Neural cell (in vitro differentiated cells): Measurements from ENCODE around the gene MEF2A. TPM values are rescaled to one million over a fixed set of nuclear protein-coding genes. Genes with fewer than 3 reads are reported as not detected.

Experiments
- H2AFZ ChIP-seq: fragments of 200-600, 300-800 bp; sonication (generic), shearing (Covaris generic); 2 replicates; pipeline ENCODE4 v1.6.0; 2014; ENCODE audit warnings: low read depth, mild to moderate bottlenecking, antibody characterized with exemption, low read length, moderate library complexity
- H3F3A ChIP-seq: fragments of 200-600 bp; shearing (Covaris generic); 2 replicates; pipeline ENCODE4 v1.6.1; 2016; ENCODE audit warnings: mild to moderate bottlenecking, moderate library complexity, mixed read lengths, antibody characterized with exemption, low read length; ENCODE audit not compliant: insufficient read depth, poor library complexity, severe bottlenecking
- H3K27ac ChIP-seq: fragments of 200-600, 300-800 bp; sonication (generic), shearing (Covaris generic); 2 replicates; pipeline ENCODE4 v1.5.1; 2014; ENCODE audit warnings: mild to moderate bottlenecking, low read length, moderate library complexity
- H3K27me3 ChIP-seq: fragments of 300-800, 200-600 bp; sonication (generic), shearing (Covaris generic); 2 replicates; pipeline ENCODE4 v1.6.0; 2014; ENCODE audit warnings: mild to moderate bottlenecking, low read depth, low read length, moderate library complexity; ENCODE audit not compliant: insufficient read depth
- H3K36me3 ChIP-seq: fragments of 300-800, 200-600 bp; sonication (generic), shearing (Covaris generic); 2 replicates; pipeline ENCODE4 v1.5.1; 2014; ENCODE audit warnings: mild to moderate bottlenecking, antibody characterized with exemption, low read length, moderate library complexity; ENCODE audit not compliant: insufficient read depth
- H3K4me2 ChIP-seq: fragments of 300-800, 200-600 bp; sonication (generic), shearing (Covaris generic); 2 replicates; pipeline ENCODE4 v1.6.0; 2014; ENCODE audit warnings: mild to moderate bottlenecking, low read length
- H3K4me3 ChIP-seq: fragments of 300-800, 200-600 bp; sonication (generic), shearing (Covaris generic); 2 replicates; pipeline ENCODE4 v1.5.1; 2014; ENCODE audit warnings: mild to moderate bottlenecking, low read length, moderate library complexity
- H3K79me2 ChIP-seq: fragments of 200-600 bp; shearing (Covaris generic); replicated peaks from 2 replicates; pipeline ENCODE4 v1.6.0; 2014; ENCODE audit warnings: mild to moderate bottlenecking, low read length, moderate library complexity; ENCODE audit not compliant: insufficient read depth
- H3K9ac ChIP-seq: fragments of 300-800, 200-600 bp; sonication (generic), shearing (Covaris generic); 2 replicates; pipeline ENCODE4 v1.6.1; 2016; ENCODE audit warnings: mild to moderate bottlenecking, low read length, mixed read lengths
- H3K9me2 ChIP-seq: fragments of 200-600 bp; shearing (Covaris generic); 2 replicates; pipeline ENCODE4 v1.6.1; 2016; ENCODE audit warnings: mild to moderate bottlenecking, low read length, mixed read lengths; ENCODE audit not compliant: insufficient read depth
- H3K9me3 ChIP-seq: fragments of 200-600, 300-800 bp; sonication (generic), shearing (Covaris generic); 2 replicates; pipeline ENCODE4 v1.6.1; 2016; ENCODE audit warnings: mild to moderate bottlenecking, mixed run types, low read length, moderate library complexity, mixed read lengths
- H4K20me1 ChIP-seq: fragments of 200-600 bp; shearing (Covaris generic); 2 replicates; pipeline ENCODE4 v1.6.1; 2016; ENCODE audit warnings: mild to moderate bottlenecking, mixed run types; ENCODE audit not compliant: insufficient read depth
- EP300 ChIP-seq: fragments of 450-650 bp; conservative IDR thresholded peaks from 2 replicates; pipeline ENCODE4 v1.6.1; 2014; ENCODE audit warnings: antibody characterized with exemption, mild to moderate bottlenecking, moderate library complexity; ENCODE audit not compliant: poor library complexity, severe bottlenecking
- EZH2 ChIP-seq: fragments of 200-600, 300-800 bp; shearing (Covaris generic), sonication (generic); IDR thresholded peaks from 2 replicates; pipeline ENCODE4 v1.6.1; 2014; ENCODE audit warnings: antibody characterized with exemption, low read length, borderline replicate concordance, mild to moderate bottlenecking; ENCODE audit not compliant: insufficient read depth, poor library complexity, severe bottlenecking
- MXI1 ChIP-seq: fragments of 450-650 bp; conservative IDR thresholded peaks from 2 replicates; pipeline ENCODE4 v1.6.1; 2014; ENCODE audit warnings: antibody characterized with exemption, mild to moderate bottlenecking; ENCODE audit not compliant: poor library complexity, severe bottlenecking
- POLR2AphosphoS5 ChIP-seq: IDR thresholded peaks from 2 replicates; pipeline ENCODE4 v1.6.1; 2012
- RAD21 ChIP-seq: fragments of 450-650 bp; conservative IDR thresholded peaks from 2 replicates; pipeline ENCODE4 v1.6.1; 2014; ENCODE audit warnings: antibody characterized with exemption, mild to moderate bottlenecking, moderate library complexity
- SMC3 ChIP-seq: fragments of 450-650 bp; conservative IDR thresholded peaks from 2 replicates; pipeline ENCODE4 v1.6.1; 2014; ENCODE audit warnings: antibody characterized with exemption, mild to moderate bottlenecking, moderate library complexity; ENCODE audit not compliant: poor library complexity
- TAF1 ChIP-seq: IDR thresholded peaks from 2 replicates; pipeline ENCODE4 v1.6.1; 2012; ENCODE audit warnings: low read depth
- polyA plus RNA-seq: library from polyadenylated mRNA; depleted of rRNA; stranded (reverse); fragments of >200 nt; gene quantifications from 2 replicates; pipeline ENCODE4 v1.2.3, GENCODE V29; 2014
- TF ChIP-seq, protein P1 (sequence below): fragments of 450-650 bp; IDR thresholded peaks from 2 replicates; pipeline ENCODE4 v1.5.1; 2014; ENCODE audit warnings: antibody characterized with exemption, mild to moderate bottlenecking, moderate library complexity; ENCODE audit not compliant: poor library complexity, severe bottlenecking
- TF ChIP-seq, protein P2 (sequence below): IDR thresholded peaks from 2 replicates; pipeline ENCODE4 v1.6.1; 2012; ENCODE audit warnings: borderline replicate concordance

MEF2A gene
- polyA plus RNA-seq, 1 donor from 2014 or later, result 32.2 TPM

DNA sequence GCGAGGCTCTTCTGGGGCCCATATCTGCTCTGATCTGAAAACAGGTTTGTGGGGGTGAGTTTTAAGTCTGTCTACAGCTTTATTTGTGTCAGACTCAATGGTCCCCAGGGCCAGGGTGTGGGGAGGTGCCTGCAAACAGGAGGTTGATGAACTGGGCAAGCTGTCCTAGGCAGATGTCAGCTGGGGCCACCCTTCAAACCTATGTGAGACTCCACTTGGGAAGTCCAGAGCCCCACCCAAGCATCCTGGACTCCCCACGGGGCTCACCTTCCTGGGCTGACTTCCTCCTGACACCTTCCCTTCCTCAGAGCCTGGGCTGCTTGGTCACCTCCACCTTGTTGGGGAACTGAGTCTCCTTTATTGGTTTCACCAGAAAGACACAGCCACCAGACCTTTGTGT is 176.1 kb downstream of the MEF2A start:
- Histone ChIP-seq H3K4me3 (no peak overlapping the region), H3K9me3 (no peaks in the 10 kb centered on the region), H3F3A (no peaks in the 10 kb centered on the region), H3K36me3 (no peaks in the 10 kb centered on the region), H3K27ac (no peak overlapping the region), H3K27me3 (no peaks in the 10 kb centered on the region), H3K9ac (no peak overlapping the region), H3K9me2 (no peaks in the 10 kb centered on the region), H2AFZ (no peak overlapping the region), H3K4me2 (no peak overlapping the region), H4K20me1 (no peaks in the 10 kb centered on the region), H3K79me2 (no peaks in the 10 kb centered on the region)
- TF ChIP-seq RAD21 (no peak), POLR2AphosphoS5 (no peak), TAF1 (no peak), EP300 (no peak), SMC3 (no peak), EZH2 (no peak), MXI1 (no peak)
- TF ChIP-seq, protein P1, sequence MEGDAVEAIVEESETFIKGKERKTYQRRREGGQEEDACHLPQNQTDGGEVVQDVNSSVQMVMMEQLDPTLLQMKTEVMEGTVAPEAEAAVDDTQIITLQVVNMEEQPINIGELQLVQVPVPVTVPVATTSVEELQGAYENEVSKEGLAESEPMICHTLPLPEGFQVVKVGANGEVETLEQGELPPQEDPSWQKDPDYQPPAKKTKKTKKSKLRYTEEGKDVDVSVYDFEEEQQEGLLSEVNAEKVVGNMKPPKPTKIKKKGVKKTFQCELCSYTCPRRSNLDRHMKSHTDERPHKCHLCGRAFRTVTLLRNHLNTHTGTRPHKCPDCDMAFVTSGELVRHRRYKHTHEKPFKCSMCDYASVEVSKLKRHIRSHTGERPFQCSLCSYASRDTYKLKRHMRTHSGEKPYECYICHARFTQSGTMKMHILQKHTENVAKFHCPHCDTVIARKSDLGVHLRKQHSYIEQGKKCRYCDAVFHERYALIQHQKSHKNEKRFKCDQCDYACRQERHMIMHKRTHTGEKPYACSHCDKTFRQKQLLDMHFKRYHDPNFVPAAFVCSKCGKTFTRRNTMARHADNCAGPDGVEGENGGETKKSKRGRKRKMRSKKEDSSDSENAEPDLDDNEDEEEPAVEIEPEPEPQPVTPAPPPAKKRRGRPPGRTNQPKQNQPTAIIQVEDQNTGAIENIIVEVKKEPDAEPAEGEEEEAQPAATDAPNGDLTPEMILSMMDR, result no peak
- TF ChIP-seq, protein P2, sequence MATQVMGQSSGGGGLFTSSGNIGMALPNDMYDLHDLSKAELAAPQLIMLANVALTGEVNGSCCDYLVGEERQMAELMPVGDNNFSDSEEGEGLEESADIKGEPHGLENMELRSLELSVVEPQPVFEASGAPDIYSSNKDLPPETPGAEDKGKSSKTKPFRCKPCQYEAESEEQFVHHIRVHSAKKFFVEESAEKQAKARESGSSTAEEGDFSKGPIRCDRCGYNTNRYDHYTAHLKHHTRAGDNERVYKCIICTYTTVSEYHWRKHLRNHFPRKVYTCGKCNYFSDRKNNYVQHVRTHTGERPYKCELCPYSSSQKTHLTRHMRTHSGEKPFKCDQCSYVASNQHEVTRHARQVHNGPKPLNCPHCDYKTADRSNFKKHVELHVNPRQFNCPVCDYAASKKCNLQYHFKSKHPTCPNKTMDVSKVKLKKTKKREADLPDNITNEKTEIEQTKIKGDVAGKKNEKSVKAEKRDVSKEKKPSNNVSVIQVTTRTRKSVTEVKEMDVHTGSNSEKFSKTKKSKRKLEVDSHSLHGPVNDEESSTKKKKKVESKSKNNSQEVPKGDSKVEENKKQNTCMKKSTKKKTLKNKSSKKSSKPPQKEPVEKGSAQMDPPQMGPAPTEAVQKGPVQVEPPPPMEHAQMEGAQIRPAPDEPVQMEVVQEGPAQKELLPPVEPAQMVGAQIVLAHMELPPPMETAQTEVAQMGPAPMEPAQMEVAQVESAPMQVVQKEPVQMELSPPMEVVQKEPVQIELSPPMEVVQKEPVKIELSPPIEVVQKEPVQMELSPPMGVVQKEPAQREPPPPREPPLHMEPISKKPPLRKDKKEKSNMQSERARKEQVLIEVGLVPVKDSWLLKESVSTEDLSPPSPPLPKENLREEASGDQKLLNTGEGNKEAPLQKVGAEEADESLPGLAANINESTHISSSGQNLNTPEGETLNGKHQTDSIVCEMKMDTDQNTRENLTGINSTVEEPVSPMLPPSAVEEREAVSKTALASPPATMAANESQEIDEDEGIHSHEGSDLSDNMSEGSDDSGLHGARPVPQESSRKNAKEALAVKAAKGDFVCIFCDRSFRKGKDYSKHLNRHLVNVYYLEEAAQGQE, result no peak

DNA sequence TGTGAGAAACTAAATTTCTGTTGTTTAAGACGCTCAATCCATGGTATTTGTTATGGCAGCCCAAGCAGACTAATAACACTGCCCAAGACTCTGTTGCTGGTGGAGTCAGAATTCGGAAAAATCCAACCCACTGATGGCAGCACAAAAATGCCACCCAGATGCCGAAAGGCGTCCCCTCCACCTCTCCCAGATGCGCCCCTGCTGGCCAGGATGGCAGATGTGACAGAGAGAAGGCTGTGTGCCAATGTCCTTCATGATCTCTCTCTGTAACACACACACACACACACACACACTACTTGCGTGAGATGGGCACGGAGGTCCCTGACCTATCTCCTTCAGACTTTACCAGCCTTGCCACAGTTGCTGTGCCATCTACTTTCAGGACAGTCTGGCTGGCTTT is 178.4 kb downstream of the MEF2A start:
- Histone ChIP-seq H3F3A (no peaks in the 10 kb centered on the region), H3K27ac (no peak overlapping the region), H3K9me3 (no peaks in the 10 kb centered on the region), H3K36me3 (no peaks in the 10 kb centered on the region), H3K27me3 (no peaks in the 10 kb centered on the region), H3K9me2 (no peaks in the 10 kb centered on the region), H3K4me3 (no peak overlapping the region), H3K79me2 (no peaks in the 10 kb centered on the region), H3K9ac (no peak overlapping the region), H2AFZ (no peak overlapping the region), H3K4me2 (no peak overlapping the region), H4K20me1 (no peaks in the 10 kb centered on the region)
- TF ChIP-seq TAF1, result no peak
- TF ChIP-seq POLR2AphosphoS5, result no peak
- TF ChIP-seq, protein P2, result no peak
- no peak for TF ChIP-seq SMC3
- TF ChIP-seq EP300, result no peak
- no peak for TF ChIP-seq RAD21
- no peak for TF ChIP-seq EZH2
- TF ChIP-seq, protein P1, result no peak
- TF ChIP-seq MXI1, result no peak
